Measurements from ENCODE around the gene RANBP9. TPM values are rescaled to one million over a fixed set of nuclear protein-coding genes. Genes with fewer than 3 reads are reported as not detected.

RANBP9 gene
- total and polyA plus RNA-seq, 2 donors (not counting 3 experiments of a cell fraction or from before 2014, with no cell fraction given): 15.1 to 40.2 TPM

DNA sequence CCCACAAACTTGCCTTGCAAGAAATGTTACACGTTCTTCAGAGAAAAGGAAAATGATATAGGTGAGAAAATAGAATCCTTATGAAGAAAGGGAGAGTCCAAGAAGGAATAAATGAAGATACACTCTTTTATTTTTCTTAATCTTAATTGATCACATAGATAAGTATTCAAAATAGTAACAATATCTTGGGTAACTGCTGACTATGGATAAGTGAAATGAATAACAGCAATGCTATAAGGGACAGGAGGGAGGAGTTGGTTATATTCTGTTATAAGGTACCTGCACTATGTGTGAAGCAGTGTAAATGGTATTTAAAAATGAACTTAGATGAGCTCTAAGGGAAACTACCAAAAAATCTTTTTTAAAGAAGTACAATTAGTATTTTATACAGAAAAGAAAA is 38.3 kb downstream of the RANBP9 start:
- dilution Hi-C loops (cut with MboI; ENCODE audit: extremely low pct_ligation_motif_present, low sequenced_read_pairs): no loop called here
- peaks cover 9% of the 10 kb centered on the region for H4K20me1 ChIP-seq (replicated peaks; ENCODE audit: control insufficient read depth, extremely low read depth, insufficient read depth, low read length)

More for the DNA sequence above, 38.3 kb downstream of the RANBP9 start:
- no peak for TF ChIP-seq GATA2 (IDR thresholded peaks at IDR 0.05; ENCODE audit: insufficient read depth, insufficient read length, low read depth, low read length)
- TF ChIP-seq, protein P1, sequence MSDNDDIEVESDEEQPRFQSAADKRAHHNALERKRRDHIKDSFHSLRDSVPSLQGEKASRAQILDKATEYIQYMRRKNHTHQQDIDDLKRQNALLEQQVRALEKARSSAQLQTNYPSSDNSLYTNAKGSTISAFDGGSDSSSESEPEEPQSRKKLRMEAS (IDR thresholded peaks at IDR 0.05; ENCODE audit: insufficient read depth, insufficient read length): no peak
- TF ChIP-seq JUN (IDR thresholded peaks at IDR 0.05; ENCODE audit: borderline replicate concordance, insufficient read depth, insufficient read length, low read depth): no peak
- TF ChIP-seq FOS (IDR thresholded peaks at IDR 0.05; ENCODE audit: borderline replicate concordance, insufficient read depth, low read length): no peak
- TF ChIP-seq, protein P2, sequence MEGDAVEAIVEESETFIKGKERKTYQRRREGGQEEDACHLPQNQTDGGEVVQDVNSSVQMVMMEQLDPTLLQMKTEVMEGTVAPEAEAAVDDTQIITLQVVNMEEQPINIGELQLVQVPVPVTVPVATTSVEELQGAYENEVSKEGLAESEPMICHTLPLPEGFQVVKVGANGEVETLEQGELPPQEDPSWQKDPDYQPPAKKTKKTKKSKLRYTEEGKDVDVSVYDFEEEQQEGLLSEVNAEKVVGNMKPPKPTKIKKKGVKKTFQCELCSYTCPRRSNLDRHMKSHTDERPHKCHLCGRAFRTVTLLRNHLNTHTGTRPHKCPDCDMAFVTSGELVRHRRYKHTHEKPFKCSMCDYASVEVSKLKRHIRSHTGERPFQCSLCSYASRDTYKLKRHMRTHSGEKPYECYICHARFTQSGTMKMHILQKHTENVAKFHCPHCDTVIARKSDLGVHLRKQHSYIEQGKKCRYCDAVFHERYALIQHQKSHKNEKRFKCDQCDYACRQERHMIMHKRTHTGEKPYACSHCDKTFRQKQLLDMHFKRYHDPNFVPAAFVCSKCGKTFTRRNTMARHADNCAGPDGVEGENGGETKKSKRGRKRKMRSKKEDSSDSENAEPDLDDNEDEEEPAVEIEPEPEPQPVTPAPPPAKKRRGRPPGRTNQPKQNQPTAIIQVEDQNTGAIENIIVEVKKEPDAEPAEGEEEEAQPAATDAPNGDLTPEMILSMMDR (IDR thresholded peaks at IDR 0.05; ENCODE audit: extremely low read depth in 1 of 2, insufficient read depth in 1 of 2, low read depth in 1 of 2, low read length in 2 of 2): no peak
- TF ChIP-seq POLR2A (IDR thresholded peaks at IDR 0.05; ENCODE audit: low read depth, low read length): no peak
- no peak for TF ChIP-seq EZH2 (IDR thresholded peaks at IDR 0.05; ENCODE audit: borderline replicate concordance, low read depth, low read length, severe bottlenecking)
- TF ChIP-seq MYC (IDR thresholded peaks at IDR 0.05; ENCODE audit: low read depth, low read length): no peak
- TF ChIP-seq POLR2AphosphoS5 (IDR thresholded peaks at IDR 0.05; ENCODE audit: insufficient read depth, low read depth, low read length): no peak
- Histone ChIP-seq H3K4me3 (replicated peaks in 1 of 3; ENCODE audit: insufficient read depth in 1 of 3, low read depth in 1 of 3, low read length in 3 of 3) (no peak overlapping the region), H3K4me1 (ENCODE audit: control insufficient read depth, extremely low read depth, insufficient read depth, low read length) (peaks cover 9% of the 10 kb centered on the region), H2AFZ (ENCODE audit: low read depth, low read length) (no peak overlapping the region), H3K9ac (replicated peaks; ENCODE audit: extremely low read depth, insufficient read depth, low read length) (no peak overlapping the region), H3K27me3 (ENCODE audit: control insufficient read depth in 2 of 2, insufficient read depth in 2 of 2, low read length in 2 of 2) (no peaks in the 10 kb centered on the region), H3K27ac (ENCODE audit: insufficient read depth, low read depth, low read length) (no peak overlapping the region), H3K79me2 (ENCODE audit: control insufficient read depth, insufficient read depth, low read length) (peaks cover 85% of the 10 kb centered on the region), H3K4me2 (ENCODE audit: insufficient read depth, low read length) (no peak overlapping the region), H3K9me1 (replicated peaks; ENCODE audit: control insufficient read depth, extremely low read depth, insufficient read depth, low read length) (no peaks in the 10 kb centered on the region), H3K9me3 (replicated peaks; ENCODE audit: control insufficient read depth, insufficient read depth, low read length) (no peaks in the 10 kb centered on the region), H3K36me3 (ENCODE audit: control insufficient read depth in 2 of 2, extremely low read depth in 1 of 2, insufficient read depth in 2 of 2, low read length in 2 of 2) (no peaks in the 10 kb centered on the region)
- CTCF ChIA-PET: interaction anchor here (1.0 kb wide), 1 partner anchor 13 kb away, joined by 3 read pairs; no protein-coding TSS in a partner anchor
- no peak for FAIRE-seq
- no peak for DNase-seq (ENCODE audit: low read depth, low spot score)
- no TSS peak for BruUV-seq (replicated peaks)
- intact Hi-C loops (cut with micrococcal nuclease): no loop called here
- POLR2A ChIA-PET: no interaction called here

Measured in endothelial cell of umbilical vein (primary cell).